Transverse colon (tissue), 4 donors: Measurements from ENCODE around the gene DOCK8. TPM values are rescaled to one million over a fixed set of nuclear protein-coding genes. Genes with fewer than 3 reads are reported as not detected.

Experiments
- DNase-seq: peaks from one replicate; pipeline ENCODE4 v3.0.0-alpha.2; 2019
- H3K27ac ChIP-seq, 4 donors: fragments of 200-600 bp; sonication (generic); 2 replicates each; pipeline ENCODE4 v1.5.1; 2016 to 2018; ENCODE audit warnings: inconsistent platforms in 4 of 4
- H3K27me3 ChIP-seq: fragments of 200-600 bp; sonication (generic); 2 replicates; pipeline ENCODE4 v1.5.1; 2017; ENCODE audit warnings: inconsistent platforms
- H3K36me3 ChIP-seq, 4 donors: fragments of 200-600 bp; sonication (generic); 2 replicates each; pipeline ENCODE4 v1.5.1; 2017 to 2019; ENCODE audit warnings: inconsistent platforms in 4 of 4
- H3K4me1 ChIP-seq, 4 donors: fragments of 200-600 bp; sonication (generic); 2 replicates each; pipeline ENCODE4 v1.5.1; 2017 to 2020; ENCODE audit warnings: inconsistent platforms in 4 of 4
- H3K4me3 ChIP-seq, 4 donors: fragments of 200-600 bp; sonication (generic); 1 replicate in 1 of 4; 2 replicates in 3 of 4; pipeline versions ENCODE4 v1.5.1 to v1.6.1; 2017 to 2019; ENCODE audit warnings: inconsistent platforms in 4 of 4
- H3K9me3 ChIP-seq, 2 donors: fragments of 200-600 bp; sonication (generic); 2 replicates each; pipeline ENCODE4 v1.5.1; 2017 to 2019; ENCODE audit warnings: inconsistent platforms in 2 of 2
- EP300 ChIP-seq: sonication (generic); formaldehyde crosslinking; IDR thresholded peaks from one replicate; pipeline ENCODE4 v1.6.1; 2017; ENCODE audit warnings: antibody characterized with exemption, low read depth
- POLR2A ChIP-seq: fragments of 450-650 bp; IDR thresholded peaks from one replicate; pipeline ENCODE4 v1.6.1; 2016; ENCODE audit warnings: antibody characterized with exemption, mild to moderate bottlenecking, moderate library complexity
- POLR2AphosphoS5 ChIP-seq, 3 donors: sonication (generic); formaldehyde crosslinking; IDR thresholded peaks; one replicate each; pipeline ENCODE4 v1.6.1; 2016; ENCODE audit warnings: antibody characterized with exemption in 3 of 3
- WGBS, 2 donors: methylation state at CpG; one replicate each; pipeline ENCODE4 v1.1.5; 2018; ENCODE audit warnings: low coverage in 1 of 2; 5-methylcytosine and 5-hydroxymethylcytosine counted together
- in situ Hi-C, 4 donors: fragments of 200-750 bp; cut with MboI; loops; one replicate each; pipeline versions ENCODE4 v1.15.0 to v1.15.1; 2017; ENCODE audit warnings: low sequenced_read_pairs in 3 of 4, low pct_ligation_motif_present in 1 of 4, low pct_unique_long_range_greater_than_20kb in 1 of 4
- intact Hi-C: fragments of 100-400 bp; cut with DNase I; formaldehyde crosslinking; loops from one replicate; pipeline ENCODE4 v1.15.1; 2023; ENCODE audit warnings: low total_unique reads
- total RNA-seq, 4 donors: library from RNA; depleted of rRNA; stranded (reverse); fragments of >200 nt; gene quantifications; one replicate each; pipeline ENCODE4 v1.1.0, GENCODE V29; 2016
- TF ChIP-seq, protein P1 (sequence below), 5 experiments: fragments of 200-600 bp in 3 of 5; fragments of 450-650 bp in 2 of 5; sonication (generic) in 3 of 5; IDR thresholded peaks; 1 replicate in 2 of 5; 2 replicates in 3 of 5; pipeline ENCODE4 v1.5.1; 2016 to 2017; ENCODE audit warnings: antibody characterized with exemption in 5 of 5, inconsistent platforms in 3 of 5, mild to moderate bottlenecking in 2 of 5, moderate library complexity in 1 of 5

DOCK8 gene
- total RNA-seq, 4 donors from 2014 or later, result 11.2 to 59.5 (median 14.7) TPM

DNA sequence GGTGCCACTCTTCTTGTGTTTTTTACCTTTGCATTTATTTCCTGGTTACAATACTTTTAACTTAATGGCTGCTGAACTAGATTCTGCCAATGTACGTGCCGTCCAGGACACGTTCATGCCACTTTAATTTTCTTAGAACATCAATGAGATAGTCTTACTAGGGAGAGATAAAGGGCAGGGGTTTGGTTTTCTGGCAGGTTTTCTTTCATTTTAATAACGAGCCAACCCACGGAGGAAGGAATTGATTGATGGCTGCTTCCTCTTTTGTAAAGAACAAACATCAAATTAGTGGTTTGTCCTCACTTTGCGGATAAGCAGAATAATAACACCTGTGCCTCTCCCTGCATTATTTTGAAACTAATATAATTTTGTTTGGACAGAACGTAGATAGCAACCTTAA lies 135.7 kb downstream of the DOCK8 start:
- 57 to 67% methylated on average over 7 of the region's 7 CpGs for WGBS, 2 donors
- H3K4me3 ChIP-seq, result no peak overlapping the region
- no peak for TF ChIP-seq EP300
- DNase-seq, result no peak
- H3K27me3 ChIP-seq, result no peaks in the 10 kb centered on the region
- no peak overlapping the region for H3K27ac ChIP-seq
- no peaks in the 10 kb centered on the region for H3K4me1 ChIP-seq
- intact Hi-C loops, result no loop called here
- no peaks in the 10 kb centered on the region for H3K9me3 ChIP-seq
- H3K36me3 ChIP-seq, result no peaks in the 10 kb centered on the region
- in situ Hi-C loops, result no loop called here

DNA sequence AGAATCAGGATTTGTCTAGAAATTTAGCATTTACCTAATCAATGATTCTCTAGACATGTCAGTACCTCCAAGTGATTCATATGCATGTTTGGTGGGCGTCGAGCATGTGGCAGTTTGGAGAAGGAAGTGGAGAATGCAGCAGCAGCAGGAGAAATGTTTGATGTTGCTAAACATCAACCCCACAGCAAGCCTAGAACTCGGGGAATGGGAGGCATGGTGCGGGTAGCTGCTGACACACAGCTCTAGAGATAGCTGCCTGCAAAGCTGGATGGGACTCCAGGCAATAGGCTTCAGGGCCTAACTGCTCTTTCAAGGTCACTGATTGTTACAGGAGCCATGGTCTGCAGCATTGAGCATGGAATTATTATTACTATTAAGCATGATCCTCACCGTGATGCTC lies 137.3 kb downstream of the DOCK8 start:
- DNase-seq, result no peak
- Histone ChIP-seq H3K9me3 (no peaks in the 10 kb centered on the region), H3K27me3 (no peaks in the 10 kb centered on the region), H3K4me3 (no peak overlapping the region), H3K36me3 (no peaks in the 10 kb centered on the region), H3K27ac (no peak overlapping the region), H3K4me1 (no peaks in the 10 kb centered on the region)
- WGBS, 2 donors, result 61 to 93% methylated on average over 3 to 5 of the region's 5 CpGs
- in situ Hi-C loops, result no loop called here
- intact Hi-C loops, result no loop called here
- TF ChIP-seq, protein P1, sequence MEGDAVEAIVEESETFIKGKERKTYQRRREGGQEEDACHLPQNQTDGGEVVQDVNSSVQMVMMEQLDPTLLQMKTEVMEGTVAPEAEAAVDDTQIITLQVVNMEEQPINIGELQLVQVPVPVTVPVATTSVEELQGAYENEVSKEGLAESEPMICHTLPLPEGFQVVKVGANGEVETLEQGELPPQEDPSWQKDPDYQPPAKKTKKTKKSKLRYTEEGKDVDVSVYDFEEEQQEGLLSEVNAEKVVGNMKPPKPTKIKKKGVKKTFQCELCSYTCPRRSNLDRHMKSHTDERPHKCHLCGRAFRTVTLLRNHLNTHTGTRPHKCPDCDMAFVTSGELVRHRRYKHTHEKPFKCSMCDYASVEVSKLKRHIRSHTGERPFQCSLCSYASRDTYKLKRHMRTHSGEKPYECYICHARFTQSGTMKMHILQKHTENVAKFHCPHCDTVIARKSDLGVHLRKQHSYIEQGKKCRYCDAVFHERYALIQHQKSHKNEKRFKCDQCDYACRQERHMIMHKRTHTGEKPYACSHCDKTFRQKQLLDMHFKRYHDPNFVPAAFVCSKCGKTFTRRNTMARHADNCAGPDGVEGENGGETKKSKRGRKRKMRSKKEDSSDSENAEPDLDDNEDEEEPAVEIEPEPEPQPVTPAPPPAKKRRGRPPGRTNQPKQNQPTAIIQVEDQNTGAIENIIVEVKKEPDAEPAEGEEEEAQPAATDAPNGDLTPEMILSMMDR (IDR thresholded peaks at IDR 0.05), result no peak
- TF ChIP-seq POLR2AphosphoS5 (IDR thresholded peaks at IDR 0.05) (no peak), EP300 (no peak), POLR2A (no peak)

DNA sequence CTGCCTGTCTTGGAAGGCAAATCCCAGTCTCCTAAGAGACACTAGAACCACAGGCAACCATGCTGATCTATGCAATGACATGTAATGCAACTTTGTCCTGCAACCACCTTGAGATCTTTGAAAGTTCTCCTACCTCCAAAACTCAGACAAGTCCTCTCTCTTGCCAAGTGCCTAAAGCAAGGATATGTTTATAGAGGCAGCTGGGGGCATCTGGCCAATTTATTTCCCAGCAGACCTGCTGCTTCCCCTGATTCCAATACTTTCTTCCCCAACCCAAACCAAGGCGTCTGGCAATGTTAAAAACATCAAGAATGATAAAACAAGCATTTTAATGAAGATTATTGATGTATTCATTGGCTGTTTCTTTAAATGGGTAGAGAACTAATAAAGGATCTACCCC lies 138.4 kb downstream of the DOCK8 start:
- Histone ChIP-seq H3K36me3 (no peaks in the 10 kb centered on the region), H3K27ac (no peak overlapping the region), H3K4me1 (no peaks in the 10 kb centered on the region), H3K27me3 (no peaks in the 10 kb centered on the region), H3K4me3 (no peak overlapping the region), H3K9me3 (no peaks in the 10 kb centered on the region)
- no peak for DNase-seq
- TF ChIP-seq, protein P1 (IDR thresholded peaks at IDR 0.05), result no peak
- TF ChIP-seq POLR2A (no peak), EP300 (no peak), POLR2AphosphoS5 (IDR thresholded peaks at IDR 0.05) (no peak)
- intact Hi-C loops, result no loop called here
- 33 to 55% methylated on average over 1 of the region's 1 CpG for WGBS, 2 donors
- in situ Hi-C loops, result no loop called here

DNA sequence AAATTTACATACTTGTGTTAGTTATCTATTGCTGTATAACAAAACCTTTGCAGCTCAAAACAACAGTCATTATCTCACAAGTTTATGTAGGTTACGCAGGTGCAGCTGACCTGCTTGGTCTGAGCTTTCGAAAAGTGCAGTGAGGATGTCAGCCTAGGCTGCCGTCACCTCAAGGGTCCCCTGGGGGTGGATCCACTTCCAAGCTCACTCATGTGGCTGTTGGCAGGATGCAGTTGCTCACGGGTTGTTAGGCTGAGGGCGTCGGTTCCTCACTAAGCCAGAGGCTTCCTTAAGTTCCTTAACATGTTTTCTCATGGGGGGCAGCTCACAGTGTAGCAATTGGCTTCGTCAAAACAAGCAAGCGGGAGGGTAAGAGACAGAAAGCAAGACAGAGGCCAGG lies 139.8 kb downstream of the DOCK8 start:
- H3K27me3 ChIP-seq, result no peaks in the 10 kb centered on the region
- no peak for DNase-seq
- no peak overlapping the region for H3K4me3 ChIP-seq
- H3K4me1 ChIP-seq, result no peaks in the 10 kb centered on the region
- H3K9me3 ChIP-seq, result no peaks in the 10 kb centered on the region
- intact Hi-C loops, result no loop called here
- H3K36me3 ChIP-seq, result no peaks in the 10 kb centered on the region
- H3K27ac ChIP-seq, result no peak overlapping the region
- in situ Hi-C loops, result no loop called here
- TF ChIP-seq POLR2A, result no peak
- TF ChIP-seq, protein P1 (IDR thresholded peaks at IDR 0.05), result no peak
- WGBS, 2 donors, result 80 to 96% methylated on average over 4 to 7 of the region's 8 CpGs

DNA sequence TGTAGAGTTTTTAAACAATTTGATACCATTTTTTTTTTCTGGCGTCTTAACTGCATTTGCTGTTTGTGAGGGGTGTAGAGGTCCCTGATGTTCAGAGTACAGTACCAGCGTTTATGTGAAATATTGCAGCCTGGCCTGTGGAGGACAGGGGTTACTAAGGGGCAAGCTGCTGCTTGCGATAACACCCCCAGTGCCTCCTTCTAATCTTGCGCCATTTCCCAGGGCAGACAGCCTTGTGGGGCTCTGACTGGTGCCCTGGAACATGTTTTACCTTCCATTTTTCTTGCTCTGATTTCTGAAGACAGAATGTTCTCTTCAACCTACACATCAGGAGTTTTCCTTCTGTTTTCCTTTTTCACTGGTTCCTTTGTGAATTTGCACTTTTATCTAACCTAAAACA lies 142.9 kb downstream of the DOCK8 start:
- WGBS, 2 donors, result 69 to 89% methylated on average over 2 to 4 of the region's 4 CpGs
- H3K27me3 ChIP-seq, result no peaks in the 10 kb centered on the region
- TF ChIP-seq, protein P1 (IDR thresholded peaks at IDR 0.05), result no peak
- TF ChIP-seq POLR2AphosphoS5 (IDR thresholded peaks at IDR 0.05), result no peak
- no peak for TF ChIP-seq EP300
- no peak for TF ChIP-seq POLR2A
- in situ Hi-C loops (no loop called here), intact Hi-C loops (no loop called here)
- H3K4me3 ChIP-seq, result no peak overlapping the region
- H3K36me3 ChIP-seq, result no peaks in the 10 kb centered on the region
- H3K27ac ChIP-seq, result no peak overlapping the region
- no peaks in the 10 kb centered on the region for H3K9me3 ChIP-seq
- no peaks in the 10 kb centered on the region for H3K4me1 ChIP-seq
- DNase-seq, result no peak
